Uterus (tissue), 4 donors: Measurements from ENCODE around the gene CYCS. TPM values are rescaled to one million over a fixed set of nuclear protein-coding genes. Genes with fewer than 3 reads are reported as not detected.
"Not testable (repeated sequence)": the region's sequence is repeated elsewhere in the genome, so short reads cannot be mapped to it uniquely, and the experiment has no call there.

ENCODE experiments used
- DNase-seq, 2 donors: peaks; one replicate each; pipeline ENCODE4 v3.0.0-alpha.2; 2019 to 2020
- H3K27ac ChIP-seq, 2 donors: fragments of 200-600 bp; sonication (generic); 1 replicate in 1 of 2; 2 replicates in 1 of 2; pipeline ENCODE4 v1.5.1; 2016 to 2018
- H3K27me3 ChIP-seq, 2 donors: fragments of 200-600 bp; sonication (generic); one replicate each; pipeline ENCODE4 v1.5.1; 2018 to 2019; ENCODE audit warnings: control low read depth in 1 of 2
- H3K36me3 ChIP-seq, 2 donors: fragments of 200-600 bp; sonication (generic); one replicate each; pipeline ENCODE4 v1.5.1; 2019; ENCODE audit warnings: control low read depth in 1 of 2
- H3K4me1 ChIP-seq, 2 donors: fragments of 200-600 bp; sonication (generic); one replicate each; pipeline ENCODE4 v1.5.1; 2018 to 2019; ENCODE audit warnings: control low read depth in 1 of 2
- H3K4me3 ChIP-seq, 2 donors: fragments of 200-600 bp; sonication (generic); 1 replicate in 1 of 2; 2 replicates in 1 of 2; pipeline ENCODE4 v1.5.1; 2018 to 2019; ENCODE audit warnings: mild to moderate bottlenecking in 1 of 2
- H3K9me3 ChIP-seq, 2 donors: fragments of 200-600 bp; sonication (generic); one replicate each; pipeline ENCODE4 v1.5.1; 2019; ENCODE audit warnings: control low read depth in 1 of 2
- CTCF ChIP-seq, 4 experiments: fragments of 200-600 bp in 2 of 4; fragments of 450-650 bp in 2 of 4; sonication (generic) in 2 of 4; IDR thresholded peaks; one replicate each; pipeline ENCODE4 v1.5.1; 2016 to 2019; ENCODE audit warnings: antibody characterized with exemption in 4 of 4, mild to moderate bottlenecking in 2 of 4, moderate library complexity in 1 of 4
- POLR2A ChIP-seq, 2 donors: fragments of 450-650 bp; IDR thresholded peaks; one replicate each; pipeline ENCODE4 v1.6.1; 2016; ENCODE audit warnings: antibody characterized with exemption in 2 of 2, mild to moderate bottlenecking in 1 of 2, moderate library complexity in 1 of 2
- intact Hi-C: fragments of 100-400 bp; cut with DNase I; formaldehyde crosslinking; loops from one replicate; pipeline ENCODE4 v1.15.1; 2023; ENCODE audit warnings: low total_unique reads
- total RNA-seq, 4 donors: library from RNA; depleted of rRNA in 3 of 4; stranded (reverse); fragments of >200 nt in 3 of 4; gene quantifications; one replicate each; pipeline versions ENCODE4 v1.1.0 to v1.2.4, GENCODE V29; 2014 to 2023
- donor health status: DM: yes; HTN: yes; CAD: no.

The CYCS gene
- total RNA-seq, 4 donors from 2014 or later, result 15.4 to 56.6 (median 29.1) TPM

GRCh38 chr7:25121599-25121998 lies 3.5 kb downstream of the CYCS start:
- no peak for DNase-seq
- Histone ChIP-seq H3K9me3 (no peaks in the 10 kb centered on the region), H3K4me3 (no peak overlapping the region), H3K27ac (no peak overlapping the region), H3K27me3 (no peaks in the 10 kb centered on the region), H3K4me1 (no peaks in the 10 kb centered on the region), H3K36me3 (no peaks in the 10 kb centered on the region)
- TF ChIP-seq POLR2A (IDR thresholded peaks at IDR 0.05) (no peak), CTCF (IDR thresholded peaks at IDR 0.05) (no peak)
- intact Hi-C loops, result no loop called here

GRCh38 chr7:25119102-25119501 lies 6.0 kb downstream of the CYCS start:
- no peak overlapping the region for H3K27ac ChIP-seq
- H3K36me3 ChIP-seq, result no peaks in the 10 kb centered on the region
- no peak overlapping the region for H3K4me3 ChIP-seq
- no peaks in the 10 kb centered on the region for H3K4me1 ChIP-seq
- no peaks in the 10 kb centered on the region for H3K9me3 ChIP-seq
- no peak for DNase-seq
- TF ChIP-seq CTCF (IDR thresholded peaks at IDR 0.05) (no peak), POLR2A (IDR thresholded peaks at IDR 0.05) (no peak)
- no peaks in the 10 kb centered on the region for H3K27me3 ChIP-seq
- intact Hi-C loops, result no loop called here

GRCh38 chr7:25118048-25118753 lies 6.9 kb downstream of the CYCS start:
- Histone ChIP-seq H3K9me3 (no peaks in the 10 kb centered on the region), H3K4me1 (no peaks in the 10 kb centered on the region), H3K36me3 (no peaks in the 10 kb centered on the region), H3K27me3 (no peaks in the 10 kb centered on the region), H3K27ac (no peak overlapping the region), H3K4me3 (no peak overlapping the region)
- intact Hi-C loops, result no loop called here
- TF ChIP-seq CTCF (IDR thresholded peaks at IDR 0.05), result no peak
- no peak for TF ChIP-seq POLR2A (IDR thresholded peaks at IDR 0.05)
- no peak for DNase-seq

GRCh38 chr7:25117226-25118047 lies 7.6 kb downstream of the CYCS start:
- H3K9me3 ChIP-seq, result no peaks in the 10 kb centered on the region
- no peaks in the 10 kb centered on the region for H3K4me1 ChIP-seq
- DNase-seq, result no peak
- H3K27me3 ChIP-seq, result no peaks in the 10 kb centered on the region
- TF ChIP-seq CTCF (IDR thresholded peaks at IDR 0.05) (no peak), POLR2A (IDR thresholded peaks at IDR 0.05) (no peak)
- intact Hi-C loops, result no loop called here
- H3K36me3 ChIP-seq, result no peaks in the 10 kb centered on the region
- H3K4me3 ChIP-seq, result no peak overlapping the region
- H3K27ac ChIP-seq, result no peak overlapping the region

GRCh38 chr7:25116621-25117020 lies 8.4 kb downstream of the CYCS start:
- no peak overlapping the region for H3K27ac ChIP-seq
- intact Hi-C loops, result no loop called here
- TF ChIP-seq CTCF (IDR thresholded peaks at IDR 0.05) (no peak), POLR2A (IDR thresholded peaks at IDR 0.05) (no peak)

GRCh38 chr7:25110514-25110913 lies 14.5 kb downstream of the CYCS start:
- intact Hi-C loops, H3K27ac ChIP-seq, H3K9me3 ChIP-seq, H3K27me3 ChIP-seq, H3K4me1 ChIP-seq, H3K4me3 ChIP-seq, DNase-seq, H3K36me3 ChIP-seq: not testable (repeated sequence)

More at GRCh38 chr7:25116621-25117020, 8.4 kb downstream of the CYCS start:
- DNase-seq, result no peak
- Histone ChIP-seq H3K36me3 (no peaks in the 10 kb centered on the region), H3K9me3 (no peaks in the 10 kb centered on the region), H3K27me3 (no peaks in the 10 kb centered on the region), H3K4me3 (no peak overlapping the region), H3K4me1 (no peaks in the 10 kb centered on the region)
